Esophagus muscularis mucosa (tissue), 4 donors: ENCODE data around the gene PROSER3. TPM values are rescaled to one million over a fixed set of nuclear protein-coding genes. Genes with fewer than 3 reads are reported as not detected.

Experiments used
- DNase-seq: peaks from one replicate; pipeline ENCODE4 v3.0.0-alpha.2; 2017; ENCODE audit errors: extremely low spot score
- H3K27ac ChIP-seq, 4 donors: fragments of 200-600 bp; sonication (generic); replicated peaks in 1 of 4; 1 replicate in 3 of 4; 2 replicates in 1 of 4; pipeline ENCODE4 v1.5.1; 2016 to 2019; ENCODE audit warnings: mild to moderate bottlenecking in 1 of 4
- H3K27me3 ChIP-seq, 4 donors: fragments of 200-600 bp; sonication (generic); one replicate each; pipeline versions ENCODE4 v1.5.1 to v1.6.0; 2016 to 2019
- H3K36me3 ChIP-seq, 4 donors: fragments of 200-600 bp; sonication (generic); one replicate each; pipeline ENCODE4 v1.5.1; 2016 to 2019
- H3K4me1 ChIP-seq, 4 donors: fragments of 200-600 bp; sonication (generic); one replicate each; pipeline ENCODE4 v1.5.1; 2016 to 2019
- H3K4me3 ChIP-seq, 4 donors: fragments of 200-600 bp; sonication (generic); 1 replicate in 2 of 4; 2 replicates in 2 of 4; pipeline ENCODE4 v1.5.1; 2016 to 2019; ENCODE audit warnings: mild to moderate bottlenecking in 4 of 4, moderate library complexity in 1 of 4
- H3K9me3 ChIP-seq, 4 donors: fragments of 200-600 bp; sonication (generic); 1 replicate in 3 of 4; 2 replicates in 1 of 4; pipeline ENCODE4 v1.5.1; 2016 to 2019
- EP300 ChIP-seq: sonication (generic); formaldehyde crosslinking; IDR thresholded peaks from one replicate; pipeline ENCODE4 v1.6.1; 2017; ENCODE audit warnings: antibody characterized with exemption
- POLR2A ChIP-seq: fragments of 450-650 bp; IDR thresholded peaks from one replicate; pipeline ENCODE4 v1.6.1; 2017; ENCODE audit warnings: antibody characterized with exemption, moderate library complexity, mild to moderate bottlenecking, low read depth
- POLR2AphosphoS5 ChIP-seq, 2 donors: sonication (generic); formaldehyde crosslinking; IDR thresholded peaks; one replicate each; pipeline ENCODE4 v1.6.1; 2017; ENCODE audit warnings: antibody characterized with exemption in 2 of 2
- WGBS: methylation state at CpG from one replicate; pipeline ENCODE4 v1.1.5; 2018; 5-methylcytosine and 5-hydroxymethylcytosine counted together
- intact Hi-C: fragments of 100-400 bp; cut with DNase I; formaldehyde crosslinking; loops from one replicate; pipeline ENCODE4 v1.15.1; 2023
- total RNA-seq, 4 donors: library from RNA; depleted of rRNA; stranded (reverse); fragments of >200 nt; gene quantifications; one replicate each; pipeline versions ENCODE4 v1.1.0 to v1.2.1, GENCODE V29; 2016
- TF ChIP-seq, protein P1 (sequence below), 3 experiments: fragments of 200-600 bp in 2 of 3; fragments of 450-650 bp in 1 of 3; sonication (generic) in 2 of 3; IDR thresholded peaks; one replicate each; pipeline ENCODE4 v1.5.1; 2017 to 2019; ENCODE audit warnings: antibody characterized with exemption in 3 of 3, mild to moderate bottlenecking in 2 of 3, moderate library complexity in 1 of 3

PROSER3 gene
- total RNA-seq, 4 donors from 2014 or later = 5.6 to 8.7 (median 7.1) TPM

DNA sequence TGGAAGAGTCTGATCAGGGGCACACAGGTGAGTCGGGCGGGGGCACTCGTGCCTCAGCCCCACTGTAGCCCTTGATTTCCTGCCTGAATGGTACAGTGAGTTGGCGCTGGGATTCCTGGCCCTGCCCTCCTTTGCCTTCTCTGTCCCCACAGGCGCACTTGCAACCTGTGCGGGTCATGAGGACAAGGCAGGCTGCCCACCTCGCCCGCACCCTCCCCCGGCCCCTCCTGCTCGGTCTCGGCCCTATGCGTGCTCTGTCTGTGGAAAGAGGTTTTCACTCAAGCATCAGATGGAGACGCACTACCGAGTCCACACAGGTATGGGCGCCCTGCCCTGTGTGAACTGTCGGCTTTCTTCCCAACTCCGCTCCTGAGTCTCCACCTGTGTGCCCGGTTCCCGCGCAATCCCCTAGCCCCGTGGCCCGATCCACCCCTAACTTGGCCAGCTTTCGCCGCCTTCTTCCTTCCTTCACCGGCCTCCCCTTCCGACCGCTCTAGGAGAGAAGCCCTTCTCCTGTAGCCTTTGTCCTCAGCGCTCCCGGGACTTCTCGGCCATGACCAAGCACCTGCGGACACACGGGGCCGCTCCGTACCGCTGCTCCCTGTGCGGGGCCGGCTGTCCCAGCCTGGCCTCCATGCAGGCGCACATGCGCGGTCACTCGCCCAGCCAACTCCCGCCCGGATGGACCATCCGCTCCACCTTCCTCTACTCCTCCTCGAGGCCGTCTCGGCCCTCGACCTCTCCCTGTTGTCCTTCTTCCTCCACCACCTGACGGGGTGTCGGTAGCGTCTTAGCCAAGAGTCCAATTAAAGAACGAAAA, 41.8 kb upstream of the PROSER3 start:
- peaks cover 24 to 39% (median 33%) of the 10 kb centered on the region in 4 donors for H3K4me1 ChIP-seq
- no peaks in the 10 kb centered on the region for H3K9me3 ChIP-seq
- H3K27ac ChIP-seq = peak overlapping the region; percentile 83 to 94 (median 90)
- H3K4me3 ChIP-seq = peak overlapping the region; percentile 76 to 98 (median 88)
- 4% methylated on average over 22 of the region's 52 CpGs for WGBS
- intact Hi-C loops = loop anchor here (1.0 to 5.0 kb wide), 3 partner anchors 13 to 169 kb away; partner anchors contain the start of gene TMEM147
- peaks cover 7 to 18% (median 17%) of the 10 kb centered on the region in 4 donors for H3K36me3 ChIP-seq
- TF ChIP-seq POLR2A = no peak
- no peak for TF ChIP-seq POLR2AphosphoS5 (IDR thresholded peaks at IDR 0.05)
- TF ChIP-seq EP300 = no peak
- TF ChIP-seq, protein P1, sequence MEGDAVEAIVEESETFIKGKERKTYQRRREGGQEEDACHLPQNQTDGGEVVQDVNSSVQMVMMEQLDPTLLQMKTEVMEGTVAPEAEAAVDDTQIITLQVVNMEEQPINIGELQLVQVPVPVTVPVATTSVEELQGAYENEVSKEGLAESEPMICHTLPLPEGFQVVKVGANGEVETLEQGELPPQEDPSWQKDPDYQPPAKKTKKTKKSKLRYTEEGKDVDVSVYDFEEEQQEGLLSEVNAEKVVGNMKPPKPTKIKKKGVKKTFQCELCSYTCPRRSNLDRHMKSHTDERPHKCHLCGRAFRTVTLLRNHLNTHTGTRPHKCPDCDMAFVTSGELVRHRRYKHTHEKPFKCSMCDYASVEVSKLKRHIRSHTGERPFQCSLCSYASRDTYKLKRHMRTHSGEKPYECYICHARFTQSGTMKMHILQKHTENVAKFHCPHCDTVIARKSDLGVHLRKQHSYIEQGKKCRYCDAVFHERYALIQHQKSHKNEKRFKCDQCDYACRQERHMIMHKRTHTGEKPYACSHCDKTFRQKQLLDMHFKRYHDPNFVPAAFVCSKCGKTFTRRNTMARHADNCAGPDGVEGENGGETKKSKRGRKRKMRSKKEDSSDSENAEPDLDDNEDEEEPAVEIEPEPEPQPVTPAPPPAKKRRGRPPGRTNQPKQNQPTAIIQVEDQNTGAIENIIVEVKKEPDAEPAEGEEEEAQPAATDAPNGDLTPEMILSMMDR (IDR thresholded peaks at IDR 0.05) = no peak
- no peak for DNase-seq
- H3K27me3 ChIP-seq = no peaks in the 10 kb centered on the region

DNA sequence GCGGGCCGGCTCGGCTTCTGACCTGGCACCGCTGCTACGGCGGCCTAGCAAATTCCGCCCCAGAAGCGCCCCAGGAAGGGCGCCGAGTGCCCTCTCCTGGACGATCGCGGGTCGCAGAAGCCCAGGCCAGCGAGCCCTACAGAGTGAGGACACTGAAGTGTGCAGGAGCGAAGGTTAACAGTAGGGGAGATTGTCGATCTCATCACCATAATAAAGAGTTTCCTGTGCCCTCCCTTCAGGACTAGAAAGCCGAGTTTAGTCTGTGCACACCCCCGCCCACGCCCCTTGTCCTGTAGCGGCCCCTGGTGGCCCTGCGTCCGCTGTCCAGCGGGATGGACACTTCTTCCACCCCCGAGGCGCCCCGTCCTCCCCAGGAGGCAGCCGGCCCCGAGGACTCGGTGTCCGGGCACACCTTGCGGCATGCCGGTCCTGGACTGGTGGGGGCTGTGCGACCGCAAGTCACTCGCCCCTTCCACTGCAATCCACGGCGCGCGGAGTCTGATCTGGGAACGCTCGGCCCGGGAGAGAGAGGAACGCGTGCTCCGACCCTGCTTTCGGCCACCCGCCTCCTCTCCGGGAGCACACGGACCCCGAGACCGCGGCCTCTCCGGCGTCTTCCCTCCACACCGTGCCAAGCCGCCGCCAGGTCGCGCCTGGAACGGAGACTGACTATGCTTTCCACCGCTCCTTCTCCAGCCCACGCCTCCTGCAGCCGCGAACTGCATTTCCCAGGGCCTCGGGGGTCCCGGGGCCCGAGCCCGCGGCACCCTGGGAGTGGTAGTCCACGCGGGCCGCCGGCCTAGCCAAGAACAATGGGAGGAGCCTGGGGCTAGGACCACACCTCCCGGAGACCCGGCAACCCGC, 40.9 kb upstream of the PROSER3 start:
- H3K4me3 ChIP-seq = peak overlapping the region; percentile 76 to 98 (median 88)
- TF ChIP-seq POLR2A (no peak), POLR2AphosphoS5 (IDR thresholded peaks at IDR 0.05) (peak; percentile 52 to 70)
- TF ChIP-seq, protein P1 (IDR thresholded peaks at IDR 0.05) = peak; percentile 86 to 94 (median 90)
- H3K4me1 ChIP-seq = peaks cover 24 to 46% (median 38%) of the 10 kb centered on the region in 4 donors
- intact Hi-C loops = loop anchor here (1.0 to 5.0 kb wide), 3 partner anchors 14 to 170 kb away; partner anchors contain the start of gene TMEM147
- H3K9me3 ChIP-seq = no peaks in the 10 kb centered on the region
- H3K36me3 ChIP-seq = peaks cover 14 to 26% (median 25%) of the 10 kb centered on the region in 4 donors
- peak; percentile 97 for DNase-seq
- WGBS = under 1% methylated on average over 38 of the region's 77 CpGs
- H3K27me3 ChIP-seq = no peaks in the 10 kb centered on the region
- peak overlapping the region; percentile 83 to 94 (median 90) for H3K27ac ChIP-seq

DNA sequence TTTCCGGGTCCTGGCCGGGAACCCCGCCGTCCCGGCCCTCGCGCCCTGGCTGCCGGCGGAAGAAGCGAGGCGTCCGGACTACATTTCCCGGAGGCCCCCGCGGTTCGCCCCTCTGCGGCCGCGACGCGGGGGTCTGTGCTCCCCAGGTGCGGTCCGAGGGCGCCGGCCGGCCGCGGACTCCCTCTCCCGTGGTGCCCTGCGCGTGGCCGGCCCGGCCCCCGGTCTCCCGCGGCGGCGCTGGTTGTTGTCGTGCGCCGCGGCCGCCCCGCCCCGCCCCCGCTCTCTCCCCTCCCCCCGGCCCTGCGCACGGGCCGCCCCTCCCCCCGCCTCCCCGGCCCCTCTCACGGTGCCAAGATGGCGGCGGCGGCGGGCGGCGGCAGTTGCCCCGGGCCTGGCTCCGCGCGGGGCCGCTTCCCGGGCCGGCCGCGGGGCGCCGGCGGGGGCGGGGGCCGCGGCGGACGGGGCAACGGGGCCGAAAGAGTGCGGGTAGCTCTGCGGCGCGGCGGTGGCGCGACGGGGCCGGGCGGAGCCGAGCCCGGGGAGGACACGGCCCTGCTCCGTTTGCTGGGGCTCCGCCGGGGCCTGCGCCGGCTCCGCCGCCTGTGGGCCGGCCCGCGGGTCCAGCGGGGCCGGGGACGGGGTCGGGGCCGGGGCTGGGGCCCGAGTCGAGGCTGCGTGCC, 40.2 kb upstream of the PROSER3 start, which contains the start of gene KMT2B:
Gene KMT2B, plus strand, starts transcription at position 339 of the 680 bp plus-strand sequence. Its CDS starts 16 bp downstream, at position 355.
- H3K9me3 ChIP-seq = no peaks in the 10 kb centered on the region
- H3K27me3 ChIP-seq = no peaks in the 10 kb centered on the region
- peaks cover 24 to 51% (median 40%) of the 10 kb centered on the region in 4 donors for H3K4me1 ChIP-seq
- peaks cover 21 to 33% (median 33%) of the 10 kb centered on the region in 4 donors for H3K36me3 ChIP-seq
- no peak for DNase-seq
- TF ChIP-seq, protein P1 (IDR thresholded peaks at IDR 0.05) = no peak
- TF ChIP-seq POLR2A (no peak), POLR2AphosphoS5 (IDR thresholded peaks at IDR 0.05) (peak; percentile 3 to 23), EP300 (no peak)
- intact Hi-C loops = loop anchor here (2.0 to 5.0 kb wide), 2 partner anchors 15 to 171 kb away; partner anchors contain the start of gene TMEM147
- H3K27ac ChIP-seq = peak within 1 kb of the TSS; percentile 87 to 94 (median 92)
- 0% methylated on average over 6 of the region's 109 CpGs for WGBS
- peak within 1 kb of the TSS; percentile 76 to 98 (median 88) for H3K4me3 ChIP-seq
